ENCODE measurements around the gene ACVRL1.

The ACVRL1 gene

GRCh38 chr12:51907083-51907855, at the start of gene ACVRL1:
TSS of gene ACVRL1 (plus strand) at chr12:51907504. CDS start at chr12:51912475, 4,971 bp downstream.
- DNase-seq (ENCODE audit: low spot score), result no peak

- no peak for DNase-seq (ENCODE audit: low spot score)
Measured at GRCh38 chr12:51860986-51861385, 46.3 kb upstream of the ACVRL1 start.

- DNase-seq (ENCODE audit: low spot score), result no peak
Measured at GRCh38 chr12:51862947-51863346, 44.4 kb upstream of the ACVRL1 start.

GRCh38 chr12:51863363-51863932, 43.9 kb upstream of the ACVRL1 start:
- no peak for DNase-seq (ENCODE audit: low spot score)

- DNase-seq (ENCODE audit: low spot score), result no peak
Measured at GRCh38 chr12:51863933-51864832, 43.1 kb upstream of the ACVRL1 start.

GRCh38 chr12:51864833-51865670, 42.3 kb upstream of the ACVRL1 start:
- DNase-seq (ENCODE audit: low spot score), result no peak

- DNase-seq (ENCODE audit: low spot score), result no peak
Measured at GRCh38 chr12:51865757-51866270, 41.5 kb upstream of the ACVRL1 start.

GRCh38 chr12:51866324-51866723, 41.0 kb upstream of the ACVRL1 start:
- no peak for DNase-seq (ENCODE audit: low spot score)

- DNase-seq (ENCODE audit: low spot score), result no peak
Measured at GRCh38 chr12:51866762-51867161, 40.5 kb upstream of the ACVRL1 start.

GRCh38 chr12:51867371-51867770, 39.9 kb upstream of the ACVRL1 start:
- no peak for DNase-seq (ENCODE audit: low spot score)

- DNase-seq (ENCODE audit: low spot score), result no peak
Measured at GRCh38 chr12:51867796-51868428, 39.4 kb upstream of the ACVRL1 start.

- DNase-seq (ENCODE audit: low spot score), result no peak
Measured at GRCh38 chr12:51868821-51869495, 38.3 kb upstream of the ACVRL1 start.

GRCh38 chr12:51869496-51869865, 37.8 kb upstream of the ACVRL1 start:
- no peak for DNase-seq (ENCODE audit: low spot score)

GRCh38 chr12:51869931-51870330, 37.4 kb upstream of the ACVRL1 start:
- DNase-seq (ENCODE audit: low spot score), result no peak

GRCh38 chr12:51870504-51870903, 36.8 kb upstream of the ACVRL1 start:
- no peak for DNase-seq (ENCODE audit: low spot score)

- peak; percentile 23 for DNase-seq (ENCODE audit: low spot score)
Measured at GRCh38 chr12:51871126-51871525, 36.2 kb upstream of the ACVRL1 start.

- DNase-seq (ENCODE audit: low spot score), result no peak
Measured at GRCh38 chr12:51871918-51872688, 35.2 kb upstream of the ACVRL1 start.

- no peak for DNase-seq (ENCODE audit: low spot score)
Measured at GRCh38 chr12:51872689-51872981, 34.7 kb upstream of the ACVRL1 start.

- no peak for DNase-seq (ENCODE audit: low spot score)
Measured at GRCh38 chr12:51873251-51873994, 33.9 kb upstream of the ACVRL1 start.

Data from pons (tissue), 1 donor.